Thyroid gland (tissue), 4 donors: ENCODE data around the gene SPATA2L. TPM values are rescaled to one million over a fixed set of nuclear protein-coding genes. Genes with fewer than 3 reads are reported as not detected.

Source experiments
- DNase-seq, 2 donors: peaks; one replicate each; pipeline ENCODE4 v3.0.0-alpha.2; 2019
- H3K27ac ChIP-seq, 3 donors: fragments of 200-600 bp; sonication (generic); 1 replicate in 2 of 3; 2 replicates in 1 of 3; pipeline ENCODE4 v1.5.1; 2016 to 2019; ENCODE audit warnings: mild to moderate bottlenecking in 1 of 3, moderate library complexity in 1 of 3
- H3K27me3 ChIP-seq: fragments of 200-600 bp; sonication (generic); one replicate; pipeline ENCODE4 v1.5.1; 2019
- H3K36me3 ChIP-seq, 2 donors: fragments of 200-600 bp; sonication (generic); one replicate each; pipeline ENCODE4 v1.5.1; 2016 to 2019
- H3K4me1 ChIP-seq, 2 donors: fragments of 200-600 bp; sonication (generic); one replicate each; pipeline ENCODE4 v1.5.1; 2017 to 2019
- H3K4me3 ChIP-seq, 3 donors: fragments of 200-600 bp; sonication (generic); replicated peaks in 1 of 3; 1 replicate in 2 of 3; 2 replicates in 1 of 3; pipeline ENCODE4 v1.5.1; 2016; ENCODE audit warnings: mild to moderate bottlenecking in 1 of 3
- H3K9me3 ChIP-seq: fragments of 200-600 bp; sonication (generic); one replicate; pipeline ENCODE4 v1.5.1; 2017
- POLR2A ChIP-seq, 2 donors: fragments of 450-650 bp; IDR thresholded peaks; one replicate each; pipeline ENCODE4 v1.6.1; 2017; ENCODE audit warnings: antibody characterized with exemption in 2 of 2, mild to moderate bottlenecking in 2 of 2, moderate library complexity in 1 of 2
- WGBS, 2 donors: methylation state at CpG; one replicate each; pipeline ENCODE4 v1.1.5; 2017; 5-methylcytosine and 5-hydroxymethylcytosine counted together
- intact Hi-C: fragments of 100-400 bp; cut with DNase I; formaldehyde crosslinking; loops from one replicate; pipeline ENCODE4 v1.15.1; 2023
- total RNA-seq, 4 donors: library from RNA; depleted of rRNA; stranded (reverse); fragments of >200 nt; gene quantifications; one replicate each; pipeline ENCODE4 v1.2.3, GENCODE V29; 2016
- TF ChIP-seq, protein P1 (sequence below), 6 experiments: fragments of 200-600 bp in 3 of 6; fragments of 450-650 bp in 3 of 6; sonication (generic) in 3 of 6; IDR thresholded peaks; one replicate each; pipeline ENCODE4 v1.5.1; 2016 to 2019; ENCODE audit warnings: antibody characterized with exemption in 6 of 6, mild to moderate bottlenecking in 2 of 6, inconsistent platforms in 1 of 6, moderate library complexity in 1 of 6

The SPATA2L gene, protein sequence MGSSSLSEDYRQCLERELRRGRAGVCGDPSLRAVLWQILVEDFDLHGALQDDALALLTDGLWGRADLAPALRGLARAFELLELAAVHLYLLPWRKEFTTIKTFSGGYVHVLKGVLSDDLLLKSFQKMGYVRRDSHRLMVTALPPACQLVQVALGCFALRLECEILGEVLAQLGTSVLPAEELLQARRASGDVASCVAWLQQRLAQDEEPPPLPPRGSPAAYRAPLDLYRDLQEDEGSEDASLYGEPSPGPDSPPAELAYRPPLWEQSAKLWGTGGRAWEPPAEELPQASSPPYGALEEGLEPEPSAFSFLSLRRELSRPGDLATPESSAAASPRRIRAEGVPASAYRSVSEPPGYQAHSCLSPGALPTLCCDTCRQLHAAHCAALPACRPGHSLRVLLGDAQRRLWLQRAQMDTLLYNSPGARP
- total RNA-seq: 10 to 100 TPM; 22.4 to 31.9 (median 27.7) TPM

DNA sequence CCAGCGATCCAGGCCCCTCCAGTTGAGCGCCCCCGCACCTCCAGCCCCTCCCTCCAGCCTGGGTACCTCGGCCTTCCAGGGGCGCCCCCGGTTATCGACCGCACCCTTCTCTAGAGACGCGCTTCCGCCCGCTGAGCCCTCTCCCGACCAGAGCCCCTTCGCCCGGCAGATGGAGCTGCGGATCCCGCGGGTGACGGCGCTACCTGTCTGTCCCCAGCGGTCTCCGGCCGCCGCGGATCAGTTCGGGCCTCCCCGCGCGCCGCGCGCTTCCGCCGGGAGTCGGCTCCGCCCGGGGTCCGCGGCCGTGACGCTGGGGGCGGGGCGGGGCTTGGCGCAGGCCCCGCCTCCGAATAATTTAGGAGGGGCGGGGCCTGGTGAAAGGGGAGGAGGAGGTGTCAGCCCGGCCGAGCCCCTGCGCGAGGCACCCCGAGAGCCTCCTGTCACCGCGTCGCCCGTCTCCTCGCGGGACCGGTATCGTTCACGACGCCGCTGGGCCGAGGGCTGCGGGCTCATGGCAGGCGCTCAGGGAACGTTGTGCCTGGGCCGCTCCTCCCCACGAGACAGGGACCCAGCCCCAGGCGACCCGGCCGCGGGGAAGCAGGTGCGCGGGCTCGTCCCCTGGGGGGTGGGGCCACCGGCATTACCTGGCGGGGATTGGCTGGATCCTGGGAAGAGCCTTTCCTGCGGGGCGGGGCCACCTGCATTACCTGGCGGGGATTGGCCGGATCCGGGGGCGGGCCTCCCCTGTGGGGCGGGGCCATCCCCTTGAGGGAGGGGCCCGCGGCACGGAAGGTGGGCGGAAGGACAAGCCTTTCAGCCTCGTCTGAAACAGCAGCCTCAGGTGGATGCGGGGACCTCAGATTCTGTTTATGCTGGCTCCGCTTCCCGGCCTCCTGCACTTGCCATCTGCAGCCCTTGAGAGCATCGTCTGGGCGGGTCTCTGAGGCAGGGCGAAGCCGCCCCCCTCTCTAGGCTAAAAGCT lies at the start of gene SPATA2L:
Gene SPATA2L (minus strand): TSS at position 281 of the 982 bp plus-strand sequence. CDS start 473 bp downstream, outside the sequence.
- H3K27me3 ChIP-seq: no peaks in the 10 kb centered on the region
- TF ChIP-seq, protein P1, sequence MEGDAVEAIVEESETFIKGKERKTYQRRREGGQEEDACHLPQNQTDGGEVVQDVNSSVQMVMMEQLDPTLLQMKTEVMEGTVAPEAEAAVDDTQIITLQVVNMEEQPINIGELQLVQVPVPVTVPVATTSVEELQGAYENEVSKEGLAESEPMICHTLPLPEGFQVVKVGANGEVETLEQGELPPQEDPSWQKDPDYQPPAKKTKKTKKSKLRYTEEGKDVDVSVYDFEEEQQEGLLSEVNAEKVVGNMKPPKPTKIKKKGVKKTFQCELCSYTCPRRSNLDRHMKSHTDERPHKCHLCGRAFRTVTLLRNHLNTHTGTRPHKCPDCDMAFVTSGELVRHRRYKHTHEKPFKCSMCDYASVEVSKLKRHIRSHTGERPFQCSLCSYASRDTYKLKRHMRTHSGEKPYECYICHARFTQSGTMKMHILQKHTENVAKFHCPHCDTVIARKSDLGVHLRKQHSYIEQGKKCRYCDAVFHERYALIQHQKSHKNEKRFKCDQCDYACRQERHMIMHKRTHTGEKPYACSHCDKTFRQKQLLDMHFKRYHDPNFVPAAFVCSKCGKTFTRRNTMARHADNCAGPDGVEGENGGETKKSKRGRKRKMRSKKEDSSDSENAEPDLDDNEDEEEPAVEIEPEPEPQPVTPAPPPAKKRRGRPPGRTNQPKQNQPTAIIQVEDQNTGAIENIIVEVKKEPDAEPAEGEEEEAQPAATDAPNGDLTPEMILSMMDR (IDR thresholded peaks at IDR 0.05): no peak
- TF ChIP-seq POLR2A (IDR thresholded peaks at IDR 0.05): peak; percentile 52 to 93
- H3K36me3 ChIP-seq: no peaks in the 10 kb centered on the region
- no peaks in the 10 kb centered on the region for H3K9me3 ChIP-seq
- peaks cover 11 to 20% of the 10 kb centered on the region in 2 donors for H3K4me1 ChIP-seq
- peak within 1 kb of the TSS; percentile 51 to 78 (median 66) for H3K4me3 ChIP-seq
- H3K27ac ChIP-seq: peak within 1 kb of the TSS; percentile 70 to 94 (median 75)
- WGBS, 2 donors: 0 to 2% methylated on average over 6 to 8 of the region's 97 CpGs
- intact Hi-C loops: loop anchor here (10.0 kb wide), 1 partner anchor 163 kb away; no protein-coding TSS in a partner anchor
- DNase-seq: peak; percentile 98

DNA sequence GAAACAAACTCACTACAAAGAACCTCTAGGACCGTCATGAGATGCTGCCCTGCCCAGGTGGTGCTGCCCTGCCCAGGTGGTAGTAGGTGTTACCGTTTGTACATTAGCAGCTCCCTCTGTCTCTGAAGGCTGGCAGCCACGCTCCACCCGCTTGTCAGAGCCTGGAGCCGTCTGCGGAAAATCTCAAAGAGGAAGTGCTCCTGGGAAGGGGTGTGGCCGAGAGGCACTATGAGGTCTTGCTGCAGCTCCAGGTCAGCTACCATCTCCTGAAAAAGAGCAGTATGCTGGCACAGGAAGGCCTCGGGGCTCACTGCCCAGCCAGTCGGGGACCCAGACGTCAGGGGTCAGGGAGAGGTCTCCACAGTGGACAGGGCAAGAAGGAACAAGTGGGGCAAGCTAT lies 48.1 kb upstream of the SPATA2L start:
- Histone ChIP-seq H3K27me3 (no peaks in the 10 kb centered on the region), H3K4me3 (no peak overlapping the region), H3K27ac (no peak overlapping the region), H3K36me3 (no peaks in the 10 kb centered on the region), H3K4me1 (no peaks in the 10 kb centered on the region), H3K9me3 (no peaks in the 10 kb centered on the region)
- WGBS, 2 donors: 80 to 86% methylated on average over 10 of the region's 10 CpGs
- intact Hi-C loops: no loop called here
- DNase-seq: no peak
- TF ChIP-seq, protein P1 (IDR thresholded peaks at IDR 0.05): no peak
- TF ChIP-seq POLR2A (IDR thresholded peaks at IDR 0.05): no peak

DNA sequence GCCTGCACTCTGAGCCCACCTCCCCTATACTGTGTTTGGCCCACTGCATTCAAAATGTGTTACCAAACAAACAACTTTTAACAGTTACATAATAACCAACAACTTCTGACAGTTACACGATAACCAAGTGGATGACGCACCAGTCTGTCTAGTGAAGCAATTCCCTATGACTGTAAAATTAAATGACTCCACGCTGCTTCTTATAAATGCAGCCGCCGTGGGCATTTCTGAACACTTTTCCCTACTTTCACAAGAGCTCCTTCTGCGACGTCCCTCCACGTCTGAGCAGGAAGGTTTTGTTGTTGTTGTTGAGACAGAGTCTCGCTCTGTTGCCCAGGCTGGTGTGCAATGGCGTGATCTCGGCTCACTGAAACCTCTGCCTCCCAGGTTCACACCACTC lies 47.4 kb upstream of the SPATA2L start:
- TF ChIP-seq, protein P1 (IDR thresholded peaks at IDR 0.05): no peak
- TF ChIP-seq POLR2A (IDR thresholded peaks at IDR 0.05): no peak
- no peak overlapping the region for H3K27ac ChIP-seq
- no peaks in the 10 kb centered on the region for H3K36me3 ChIP-seq
- H3K9me3 ChIP-seq: no peaks in the 10 kb centered on the region
- H3K4me1 ChIP-seq: no peaks in the 10 kb centered on the region
- H3K4me3 ChIP-seq: no peak overlapping the region
- H3K27me3 ChIP-seq: no peaks in the 10 kb centered on the region
- intact Hi-C loops: no loop called here
- 85 to 92% methylated on average over 11 of the region's 11 CpGs for WGBS, 2 donors
- no peak for DNase-seq

DNA sequence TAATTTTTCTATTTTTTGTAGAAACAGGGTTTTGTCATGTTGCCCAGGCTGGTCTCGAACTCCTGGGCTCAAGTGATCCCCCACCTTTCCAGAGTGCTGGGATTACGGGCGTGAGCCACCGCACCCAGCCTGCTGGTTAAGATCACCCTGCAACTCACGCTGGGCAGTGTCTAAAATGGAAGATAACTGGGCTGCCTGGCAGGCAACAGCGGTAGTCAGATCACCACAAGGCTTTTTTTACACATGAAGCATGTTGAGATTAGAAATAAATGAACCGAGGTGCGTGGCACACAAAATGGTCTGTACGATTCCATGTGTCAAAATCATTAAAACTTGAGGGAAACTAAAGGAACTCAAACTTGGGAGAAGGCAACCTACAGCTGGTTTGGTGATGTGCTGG lies 46.6 kb upstream of the SPATA2L start:
- H3K27ac ChIP-seq: no peak overlapping the region
- no peak for DNase-seq
- H3K4me1 ChIP-seq: no peaks in the 10 kb centered on the region
- no peaks in the 10 kb centered on the region for H3K9me3 ChIP-seq
- no peaks in the 10 kb centered on the region for H3K36me3 ChIP-seq
- TF ChIP-seq, protein P1 (IDR thresholded peaks at IDR 0.05): no peak
- no peak for TF ChIP-seq POLR2A (IDR thresholded peaks at IDR 0.05)
- intact Hi-C loops: no loop called here
- no peak overlapping the region for H3K4me3 ChIP-seq
- WGBS, 2 donors: 96 to 99% methylated on average over 9 of the region's 9 CpGs
- no peaks in the 10 kb centered on the region for H3K27me3 ChIP-seq
